ENCODE results near the gene LRP2.

LRP2 gene

DNA sequence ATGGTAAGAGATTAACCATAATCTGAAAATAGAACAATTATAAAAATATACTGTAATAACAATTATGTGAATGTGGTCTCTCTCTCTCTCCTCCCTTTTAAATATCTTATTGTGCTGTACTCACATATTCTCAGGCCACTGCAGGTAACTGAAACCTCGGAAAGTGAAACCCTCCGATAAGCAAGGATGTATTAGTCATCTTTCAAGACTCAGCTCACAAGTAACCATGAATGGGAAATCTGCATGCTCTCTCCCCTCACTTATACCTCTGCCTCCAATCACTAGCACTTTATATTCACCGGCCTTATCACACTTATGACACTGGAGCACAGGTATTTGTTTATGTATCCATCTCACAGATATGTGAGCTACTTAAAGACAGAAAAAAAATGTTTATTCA lies 139.7 kb downstream of the LRP2 start:
- Histone ChIP-seq H3K9me3 (ENCODE audit: control insufficient read depth, insufficient read depth, low read length) (no peaks in the 10 kb centered on the region), H3K36me3 (ENCODE audit: insufficient read depth, low read length) (no peaks in the 10 kb centered on the region), H3K9ac (ENCODE audit: low read depth, low read length) (no peak overlapping the region), H3K4me1 (ENCODE audit: insufficient read depth, low read length) (no peaks in the 10 kb centered on the region)

- Histone ChIP-seq H3K9ac (ENCODE audit: low read depth, low read length) (no peak overlapping the region), H3K9me3 (ENCODE audit: control insufficient read depth, insufficient read depth, low read length) (no peaks in the 10 kb centered on the region), H3K4me1 (ENCODE audit: insufficient read depth, low read length) (no peaks in the 10 kb centered on the region), H3K36me3 (ENCODE audit: insufficient read depth, low read length) (no peaks in the 10 kb centered on the region)
These were observed 140.5 kb downstream of the LRP2 start for GRCh38 chr2:169221745-169222369.

- H3K36me3 ChIP-seq (ENCODE audit: insufficient read depth, low read length), result no peaks in the 10 kb centered on the region
- no peaks in the 10 kb centered on the region for H3K4me1 ChIP-seq (ENCODE audit: insufficient read depth, low read length)
- H3K9me3 ChIP-seq (ENCODE audit: control insufficient read depth, insufficient read depth, low read length), result no peaks in the 10 kb centered on the region
- no peak overlapping the region for H3K9ac ChIP-seq (ENCODE audit: low read depth, low read length)
These were observed 151.4 kb downstream of the LRP2 start for GRCh38 chr2:169210917-169211316.

DNA sequence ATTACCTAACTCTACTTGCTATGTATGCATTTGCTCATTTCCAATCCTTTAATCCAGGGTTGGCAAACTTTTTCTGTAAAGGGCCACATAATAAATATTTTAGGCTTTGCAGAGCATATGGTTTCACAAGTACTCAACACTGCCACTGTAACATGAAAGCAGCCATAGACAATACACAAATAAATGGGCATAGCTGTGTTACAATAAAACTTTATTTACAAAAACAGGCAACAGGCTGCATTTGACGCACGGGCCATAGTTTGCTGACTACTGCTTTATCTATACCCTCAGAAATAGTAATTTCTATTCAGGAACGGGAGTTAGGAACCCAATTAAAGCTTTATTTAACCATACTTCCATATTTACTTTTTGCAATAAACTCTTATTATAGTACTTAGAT lies 154.3 kb downstream of the LRP2 start:
- no peaks in the 10 kb centered on the region for H3K36me3 ChIP-seq (ENCODE audit: insufficient read depth, low read length)
- H3K4me1 ChIP-seq (ENCODE audit: insufficient read depth, low read length), result no peaks in the 10 kb centered on the region
- H3K9me3 ChIP-seq (ENCODE audit: control insufficient read depth, insufficient read depth, low read length), result no peaks in the 10 kb centered on the region
- H3K9ac ChIP-seq (ENCODE audit: low read depth, low read length), result no peak overlapping the region

- H3K9me3 ChIP-seq (ENCODE audit: control insufficient read depth, insufficient read depth, low read length), result no peaks in the 10 kb centered on the region
- no peak overlapping the region for H3K9ac ChIP-seq (ENCODE audit: low read depth, low read length)
- no peaks in the 10 kb centered on the region for H3K4me1 ChIP-seq (ENCODE audit: insufficient read depth, low read length)
- H3K36me3 ChIP-seq (ENCODE audit: insufficient read depth, low read length), result no peaks in the 10 kb centered on the region
These were observed 157.2 kb downstream of the LRP2 start for GRCh38 chr2:169205176-169205575.

- H3K36me3 ChIP-seq (ENCODE audit: insufficient read depth, low read length), result no peaks in the 10 kb centered on the region
- H3K9me3 ChIP-seq (ENCODE audit: control insufficient read depth, insufficient read depth, low read length), result no peaks in the 10 kb centered on the region
- no peak overlapping the region for H3K9ac ChIP-seq (ENCODE audit: low read depth, low read length)
- H3K4me1 ChIP-seq (ENCODE audit: insufficient read depth, low read length), result no peaks in the 10 kb centered on the region
These were observed 158.4 kb downstream of the LRP2 start for GRCh38 chr2:169203952-169204351.

GRCh38 chr2:169200756-169201155 lies 161.6 kb downstream of the LRP2 start:
- Histone ChIP-seq H3K9me3 (ENCODE audit: control insufficient read depth, insufficient read depth, low read length) (no peaks in the 10 kb centered on the region), H3K36me3 (ENCODE audit: insufficient read depth, low read length) (no peaks in the 10 kb centered on the region), H3K4me1 (ENCODE audit: insufficient read depth, low read length) (no peaks in the 10 kb centered on the region), H3K9ac (ENCODE audit: low read depth, low read length) (no peak overlapping the region)

DNA sequence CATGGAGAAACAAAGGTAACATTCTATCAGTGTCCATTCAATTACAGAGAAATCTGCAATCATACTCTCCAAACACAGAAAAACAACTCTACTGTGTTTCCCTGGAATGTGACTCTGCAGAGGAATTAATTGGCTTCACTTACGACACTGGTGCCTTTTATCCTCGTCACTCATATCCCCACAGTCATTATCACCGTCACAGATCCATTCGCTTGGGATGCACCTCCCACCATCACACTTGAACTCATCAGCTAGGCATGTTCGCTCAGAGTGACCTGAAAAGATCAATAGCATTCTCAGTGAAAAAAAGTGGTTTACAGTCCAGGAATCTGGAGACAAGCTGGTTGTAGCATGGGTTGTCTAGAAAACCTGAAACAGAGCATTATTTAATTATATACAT lies 168.7 kb downstream of the LRP2 start:
- H3K9me3 ChIP-seq (ENCODE audit: control insufficient read depth, insufficient read depth, low read length), result no peaks in the 10 kb centered on the region
- H3K4me1 ChIP-seq (ENCODE audit: insufficient read depth, low read length), result no peaks in the 10 kb centered on the region; the same call in 1 of the 2 replicates
- H3K9ac ChIP-seq (ENCODE audit: low read depth, low read length), result no peak overlapping the region
- H3K36me3 ChIP-seq (ENCODE audit: insufficient read depth, low read length), result no peaks in the 10 kb centered on the region

DNA sequence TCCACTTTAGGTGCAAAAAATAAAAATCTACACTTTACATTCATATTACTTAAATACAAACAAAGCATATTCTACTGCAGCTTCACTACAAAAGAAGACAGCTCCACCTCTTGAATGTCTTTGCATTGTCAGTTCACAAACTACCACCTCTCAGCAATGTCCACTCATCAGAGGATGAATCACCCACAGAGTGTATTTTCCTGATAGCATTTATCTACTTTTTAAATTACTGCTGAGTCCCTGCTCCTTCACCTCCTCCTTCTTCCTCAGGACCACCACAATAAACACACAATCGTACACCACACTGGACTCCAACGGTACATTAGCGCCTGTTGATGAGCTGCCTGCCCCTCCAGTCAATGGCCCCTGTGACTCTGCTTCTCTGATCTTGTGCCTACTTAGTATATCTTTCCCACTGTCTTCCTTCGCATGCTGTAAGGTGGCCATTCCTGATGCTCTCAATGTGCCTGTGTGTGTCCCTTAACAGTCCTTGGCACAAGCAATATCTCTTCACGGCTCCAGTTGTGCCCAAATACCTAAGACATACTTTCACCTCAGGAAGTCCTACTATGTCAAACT lies 172.0 kb downstream of the LRP2 start:
- no peaks in the 10 kb centered on the region for H3K9me3 ChIP-seq (ENCODE audit: control insufficient read depth, insufficient read depth, low read length)
- no peaks in the 10 kb centered on the region; the same call in 1 of the 2 replicates for H3K4me1 ChIP-seq (ENCODE audit: insufficient read depth, low read length)
- H3K9ac ChIP-seq (ENCODE audit: low read depth, low read length), result no peak overlapping the region
- no peaks in the 10 kb centered on the region for H3K36me3 ChIP-seq (ENCODE audit: insufficient read depth, low read length)

- Histone ChIP-seq H3K9ac (ENCODE audit: low read depth, low read length) (no peak overlapping the region), H3K4me1 (ENCODE audit: insufficient read depth, low read length) (no peaks in the 10 kb centered on the region; the same call in 1 of the 2 replicates), H3K9me3 (ENCODE audit: control insufficient read depth, insufficient read depth, low read length) (no peaks in the 10 kb centered on the region), H3K36me3 (ENCODE audit: insufficient read depth, low read length) (no peaks in the 10 kb centered on the region)
These were observed 173.2 kb downstream of the LRP2 start for GRCh38 chr2:169189132-169189531.

GRCh38 chr2:169185711-169186110 lies 176.6 kb downstream of the LRP2 start:
- no peak overlapping the region for H3K9ac ChIP-seq (ENCODE audit: low read depth, low read length)
- H3K4me1 ChIP-seq (ENCODE audit: insufficient read depth, low read length), result no peaks in the 10 kb centered on the region; the same call in 1 of the 2 replicates
- no peaks in the 10 kb centered on the region for H3K9me3 ChIP-seq (ENCODE audit: control insufficient read depth, insufficient read depth, low read length)
- H3K36me3 ChIP-seq (ENCODE audit: insufficient read depth, low read length), result no peaks in the 10 kb centered on the region

- H3K36me3 ChIP-seq (ENCODE audit: insufficient read depth, low read length), result no peaks in the 10 kb centered on the region
- no peaks in the 10 kb centered on the region for H3K9me3 ChIP-seq (ENCODE audit: control insufficient read depth, insufficient read depth, low read length)
- H3K4me1 ChIP-seq (ENCODE audit: insufficient read depth, low read length), result no peaks in the 10 kb centered on the region
- no peak overlapping the region for H3K9ac ChIP-seq (ENCODE audit: low read depth, low read length)
These were observed 178.3 kb downstream of the LRP2 start for GRCh38 chr2:169184074-169184473.

- Histone ChIP-seq H3K9ac (ENCODE audit: low read depth, low read length) (no peak overlapping the region), H3K4me1 (ENCODE audit: insufficient read depth, low read length) (no peaks in the 10 kb centered on the region), H3K9me3 (ENCODE audit: control insufficient read depth, insufficient read depth, low read length) (no peaks in the 10 kb centered on the region)
These were observed 179.8 kb downstream of the LRP2 start for GRCh38 chr2:169182573-169182972.

GRCh38 chr2:169178804-169179390 lies 183.4 kb downstream of the LRP2 start:
- H3K4me1 ChIP-seq (ENCODE audit: insufficient read depth, low read length), result no peaks in the 10 kb centered on the region
- H3K9ac ChIP-seq (ENCODE audit: low read depth, low read length), result no peak overlapping the region
- no peaks in the 10 kb centered on the region for H3K9me3 ChIP-seq (ENCODE audit: control insufficient read depth, insufficient read depth, low read length)
- H3K36me3 ChIP-seq (ENCODE audit: insufficient read depth, low read length), result no peaks in the 10 kb centered on the region

More at GRCh38 chr2:169182573-169182972, 179.8 kb downstream of the LRP2 start:
- no peaks in the 10 kb centered on the region for H3K36me3 ChIP-seq (ENCODE audit: insufficient read depth, low read length)

- H3K9ac ChIP-seq (ENCODE audit: low read depth, low read length), result no peak overlapping the region
- H3K4me1 ChIP-seq (ENCODE audit: insufficient read depth, low read length), result no peaks in the 10 kb centered on the region
- H3K36me3 ChIP-seq (ENCODE audit: insufficient read depth, low read length), result no peaks in the 10 kb centered on the region
- H3K9me3 ChIP-seq (ENCODE audit: control insufficient read depth, insufficient read depth, low read length), result no peaks in the 10 kb centered on the region
These were observed 184.0 kb downstream of the LRP2 start for GRCh38 chr2:169178364-169178763.

All from ES-I3 (cell line).